Activated T-cell treated with anti-CD3 and anti-CD28 coated beads, Interleukin-2, amount 50 U/mL, for 24 hours (primary cell): Measurements from ENCODE around the gene AMACR.

Experiments
- DNase-seq: peaks from one replicate; pipeline ENCODE4 v3.0.0-alpha.2; 2020
- H3K27ac Mint-ChIP-seq: 2 replicates; pipeline ENCODE4 v1.8.0; 2020; ENCODE audit warnings: mild to moderate bottlenecking, mixed read lengths
- H3K27me3 Mint-ChIP-seq: 2 replicates; pipeline ENCODE4 v1.8.0; 2020; ENCODE audit warnings: mixed read lengths
- H3K36me3 Mint-ChIP-seq: 2 replicates; pipeline ENCODE4 v1.8.0; 2020; ENCODE audit warnings: low read depth, mixed read lengths
- H3K4me1 Mint-ChIP-seq: 2 replicates; pipeline ENCODE4 v1.8.0; 2020; ENCODE audit warnings: low read depth, mixed read lengths
- H3K4me3 Mint-ChIP-seq: 2 replicates; pipeline ENCODE4 v1.8.0; 2020; ENCODE audit warnings: mild to moderate bottlenecking, moderate library complexity, mixed read lengths
- H3K9me3 Mint-ChIP-seq: 2 replicates; pipeline ENCODE4 v1.8.0; 2020; ENCODE audit warnings: mixed read lengths

The AMACR gene

GRCh38 chr5:33941090-33941489 lies 66.8 kb downstream of the AMACR start:
- Mint-ChIP-seq H3K36me3 (no peaks in the 10 kb centered on the region), H3K27ac (no peak overlapping the region), H3K9me3 (no peaks in the 10 kb centered on the region), H3K4me3 (no peak overlapping the region), H3K27me3 (peaks cover 62% of the 10 kb centered on the region), H3K4me1 (peaks cover 7% of the 10 kb centered on the region)
- DNase-seq, result no peak

GRCh38 chr5:33939556-33940262 lies 68.1 kb downstream of the AMACR start:
- Mint-ChIP-seq H3K36me3 (no peaks in the 10 kb centered on the region), H3K9me3 (no peaks in the 10 kb centered on the region), H3K4me3 (no peak overlapping the region), H3K27ac (no peak overlapping the region), H3K27me3 (peaks cover 74% of the 10 kb centered on the region), H3K4me1 (peaks cover 11% of the 10 kb centered on the region)
- no peak for DNase-seq

- no peak for DNase-seq
- no peaks in the 10 kb centered on the region for H3K9me3 Mint-ChIP-seq
- H3K4me3 Mint-ChIP-seq, result no peak overlapping the region
- peaks cover 11% of the 10 kb centered on the region for H3K4me1 Mint-ChIP-seq
- H3K27me3 Mint-ChIP-seq, result peaks cover 77% of the 10 kb centered on the region
- H3K27ac Mint-ChIP-seq, result no peak overlapping the region
- H3K36me3 Mint-ChIP-seq, result no peaks in the 10 kb centered on the region
Measured at GRCh38 chr5:33938881-33939280, 69.0 kb downstream of the AMACR start.

- DNase-seq, result no peak
- H3K27me3 Mint-ChIP-seq, result peaks cover 77% of the 10 kb centered on the region
- H3K27ac Mint-ChIP-seq, result no peak overlapping the region
- H3K4me3 Mint-ChIP-seq, result no peak overlapping the region
- no peaks in the 10 kb centered on the region for H3K9me3 Mint-ChIP-seq
- H3K4me1 Mint-ChIP-seq, result peaks cover 11% of the 10 kb centered on the region
- no peaks in the 10 kb centered on the region for H3K36me3 Mint-ChIP-seq
Measured at GRCh38 chr5:33938507-33938796, 69.4 kb downstream of the AMACR start.

- H3K27ac Mint-ChIP-seq, result no peak overlapping the region
- peaks cover 77% of the 10 kb centered on the region for H3K27me3 Mint-ChIP-seq
- H3K9me3 Mint-ChIP-seq, result no peaks in the 10 kb centered on the region
- peaks cover 11% of the 10 kb centered on the region for H3K4me1 Mint-ChIP-seq
- H3K36me3 Mint-ChIP-seq, result no peaks in the 10 kb centered on the region
- DNase-seq, result no peak
- H3K4me3 Mint-ChIP-seq, result no peak overlapping the region
Measured at GRCh38 chr5:33937707-33938506, 69.9 kb downstream of the AMACR start.

GRCh38 chr5:33937017-33937706 lies 70.7 kb downstream of the AMACR start:
- H3K36me3 Mint-ChIP-seq, result no peaks in the 10 kb centered on the region
- H3K9me3 Mint-ChIP-seq, result no peaks in the 10 kb centered on the region
- H3K27me3 Mint-ChIP-seq, result peaks cover 70% of the 10 kb centered on the region
- H3K4me1 Mint-ChIP-seq, result peaks cover 11% of the 10 kb centered on the region
- no peak for DNase-seq
- H3K4me3 Mint-ChIP-seq, result no peak overlapping the region
- H3K27ac Mint-ChIP-seq, result no peak overlapping the region

GRCh38 chr5:33936381-33937016 lies 71.4 kb downstream of the AMACR start, which contains the start of gene RXFP3:
TSS of gene RXFP3 (plus strand) at chr5:33936386. CDS start at chr5:33936741, 355 bp downstream.
- Mint-ChIP-seq H3K4me3 (no peak within 1 kb of the TSS), H3K36me3 (no peaks in the 10 kb centered on the region), H3K27ac (no peak within 1 kb of the TSS), H3K27me3 (peaks cover 65% of the 10 kb centered on the region), H3K9me3 (no peaks in the 10 kb centered on the region), H3K4me1 (peaks cover 11% of the 10 kb centered on the region)
- DNase-seq, result peak; percentile 30
